HEK293T (cell line): ENCODE measurements around the gene DUS1L.

ENCODE experiments used
- ARNT ChIP-seq: fragments of 450-650 bp; IDR thresholded peaks from 2 replicates; pipeline ENCODE4 v1.6.1; 2017; ENCODE audit warnings: mild to moderate bottlenecking
- BHLHE40 ChIP-seq: fragments of 450-650 bp; IDR thresholded peaks from 2 replicates; pipeline ENCODE4 v1.6.1; 2016; ENCODE audit warnings: mild to moderate bottlenecking, moderate library complexity, borderline replicate concordance
- CTBP1 ChIP-seq: fragments of 450-650 bp; IDR thresholded peaks from 2 replicates; pipeline ENCODE4 v1.6.1; 2016; ENCODE audit warnings: borderline replicate concordance
- ELF4 ChIP-seq: fragments of 450-650 bp; IDR thresholded peaks from 2 replicates; pipeline ENCODE4 v1.6.1; 2017; ENCODE audit warnings: antibody characterized with exemption
- FOXA1 ChIP-seq: fragments of 450-650 bp; IDR thresholded peaks from 2 replicates; pipeline ENCODE4 v1.6.1; 2016; ENCODE audit warnings: mild to moderate bottlenecking
- FOXK2 ChIP-seq: fragments of 450-650 bp; IDR thresholded peaks from 2 replicates; pipeline ENCODE4 v1.6.1; 2016; ENCODE audit warnings: mild to moderate bottlenecking
- FOXM1 ChIP-seq: fragments of 450-650 bp; IDR thresholded peaks from 2 replicates; pipeline ENCODE4 v1.6.1; 2017; ENCODE audit warnings: mild to moderate bottlenecking, borderline replicate concordance
- HDGF ChIP-seq: fragments of 450-650 bp; IDR thresholded peaks from 2 replicates; pipeline ENCODE4 v1.6.1; 2017; ENCODE audit warnings: antibody characterized with exemption, borderline replicate concordance
- LEF1 ChIP-seq: fragments of 450-650 bp; IDR thresholded peaks from 2 replicates; pipeline ENCODE4 v1.6.1; 2017; ENCODE audit warnings: mild to moderate bottlenecking, borderline replicate concordance
- NFRKB ChIP-seq: fragments of 450-650 bp; IDR thresholded peaks from 2 replicates; pipeline ENCODE4 v1.6.1; 2016; ENCODE audit warnings: mild to moderate bottlenecking, moderate library complexity
- PKNOX1 ChIP-seq: fragments of 450-650 bp; IDR thresholded peaks from 2 replicates; pipeline ENCODE4 v1.6.1; 2016
- SP1 ChIP-seq: fragments of 450-650 bp; IDR thresholded peaks from 2 replicates; pipeline ENCODE4 v1.6.1; 2017
- SUZ12 ChIP-seq: fragments of 450-650 bp; IDR thresholded peaks from 2 replicates; pipeline ENCODE4 v1.6.1; 2016; ENCODE audit warnings: mild to moderate bottlenecking
- ZNF384 ChIP-seq: fragments of 450-650 bp; IDR thresholded peaks from 2 replicates; pipeline ENCODE4 v1.6.1; 2016

- TF ChIP-seq SP1 (no peak), NFRKB (no peak), HDGF (no peak), FOXM1 (no peak), ZNF384 (no peak), SUZ12 (no peak), ELF4 (no peak), FOXK2 (no peak), BHLHE40 (no peak), FOXA1 (no peak), ARNT (no peak), PKNOX1 (no peak), CTBP1 (no peak), LEF1 (no peak)
These were observed 35.6 kb downstream of the DUS1L start for GRCh38 chr17:82029990-82030469.
